Sigmoid colon (tissue), 7 donors: ENCODE measurements around the gene CPM. TPM values are rescaled to one million over a fixed set of nuclear protein-coding genes. Genes with fewer than 3 reads are reported as not detected.
"Not testable (repeated sequence)": the region's sequence is repeated elsewhere in the genome, so short reads cannot be mapped to it uniquely, and the experiment has no call there.

ENCODE experiments used
- DNase-seq: peaks from one replicate; pipeline ENCODE4 v3.0.0-alpha.2; 2019
- H3K27ac ChIP-seq, 4 donors: fragments of 200-600 bp; sonication (generic); one replicate each; pipeline ENCODE4 v1.5.1; 2016 to 2019; ENCODE audit warnings: mild to moderate bottlenecking in 1 of 4
- H3K27me3 ChIP-seq, 3 donors: fragments of 200-600 bp; sonication (generic); one replicate each; pipeline ENCODE4 v1.5.1; 2019; ENCODE audit warnings: mild to moderate bottlenecking in 1 of 3
- H3K36me3 ChIP-seq, 4 donors: fragments of 200-600 bp; sonication (generic); one replicate each; pipeline ENCODE4 v1.5.1; 2016 to 2019
- H3K4me1 ChIP-seq, 4 donors: fragments of 200-600 bp; sonication (generic); one replicate each; pipeline ENCODE4 v1.5.1; 2017 to 2019
- H3K4me3 ChIP-seq, 4 donors: fragments of 200-600 bp; sonication (generic); one replicate each; pipeline ENCODE4 v1.5.1; 2017 to 2019; ENCODE audit warnings: mild to moderate bottlenecking in 2 of 4, moderate library complexity in 1 of 4
- H3K9me3 ChIP-seq, 4 donors: fragments of 200-600 bp in 3 of 4; sonication (generic) in 3 of 4; one replicate each; pipeline versions ENCODE4 v1.5.1 to v1.6.1; 2013 to 2019
- EP300 ChIP-seq, 4 donors: sonication (generic); formaldehyde crosslinking; IDR thresholded peaks; one replicate each; pipeline ENCODE4 v1.6.1; 2017; ENCODE audit warnings: antibody characterized with exemption in 4 of 4
- POLR2A ChIP-seq, 2 donors: fragments of 450-650 bp; IDR thresholded peaks; one replicate each; pipeline ENCODE4 v1.6.1; 2016; ENCODE audit warnings: antibody characterized with exemption in 2 of 2, mild to moderate bottlenecking in 2 of 2, moderate library complexity in 2 of 2
- POLR2AphosphoS5 ChIP-seq, 4 donors: sonication (generic); formaldehyde crosslinking; IDR thresholded peaks; one replicate each; pipeline ENCODE4 v1.6.1; 2017; ENCODE audit warnings: antibody characterized with exemption in 4 of 4
- whole genome bisulfite sequencing, 2 donors: extraction: QIAGEN DNeasy Blood & Tissue Kit; methylation state at CpG; one replicate each; pipeline ENCODE4 v1.1.7; 2013; 5-methylcytosine and 5-hydroxymethylcytosine counted together
- intact Hi-C: fragments of 100-400 bp; cut with DNase I; formaldehyde crosslinking; loops from one replicate; pipeline ENCODE4 v1.15.1; 2023
- polyA plus RNA-seq, 3 donors: library from polyadenylated mRNA; stranded (reverse); fragments of 200-250 nt; gene quantifications; one replicate each; pipeline ENCODE4 v1.2.3, GENCODE V29; 2013
- total RNA-seq, 4 donors: library from RNA; depleted of rRNA; stranded (reverse); fragments of >200 nt; gene quantifications; one replicate each; pipeline ENCODE4 v1.1.0, GENCODE V29; 2016
- TF ChIP-seq, protein P1 (sequence below), 4 experiments: fragments of 450-650 bp in 3 of 4; fragments of 200-600 bp in 1 of 4; IDR thresholded peaks; one replicate each; pipeline ENCODE4 v1.5.1; 2016 to 2019; ENCODE audit warnings: antibody characterized with exemption in 4 of 4, mild to moderate bottlenecking in 3 of 4, moderate library complexity in 2 of 4
- donor health status: healthy with polysubstance abuse.
- donor health status: Bipolar disorder and iron deficiency.
- donor health status: healthy.

Gene CPM
- total and polyA plus RNA-seq, 7 donors: 15.3 to 81.0 (median 36.5) TPM

DNA sequence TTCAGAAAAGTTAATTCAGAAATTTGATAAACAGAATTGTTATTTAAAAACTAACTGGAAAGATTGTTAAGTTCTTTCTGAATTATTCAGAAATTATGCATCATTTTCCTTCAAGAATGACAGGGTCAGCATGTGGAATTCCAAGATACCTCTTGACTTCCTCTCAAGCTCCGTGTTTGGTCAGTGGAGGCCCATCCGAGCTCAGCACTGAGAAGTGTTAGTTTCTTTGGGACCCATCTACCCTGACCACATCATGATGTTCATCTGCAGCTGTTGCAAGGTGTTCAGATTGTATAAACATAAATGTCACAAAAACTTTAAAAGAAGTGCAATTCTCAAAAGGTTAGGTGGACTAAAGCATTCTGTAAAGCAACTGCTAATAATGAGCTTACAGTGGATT, 91.3 kb downstream of the CPM start:
- no peak for DNase-seq
- no peaks in the 10 kb centered on the region for H3K4me1 ChIP-seq
- WGBS, 2 donors: 95% methylated on average over 2 of the region's 2 CpGs
- H3K4me3 ChIP-seq: no peak overlapping the region
- no peaks in the 10 kb centered on the region for H3K9me3 ChIP-seq
- H3K36me3 ChIP-seq: peaks cover 9 to 67% (median 16%) of the 10 kb centered on the region in 4 donors
- H3K27ac ChIP-seq: no peak overlapping the region
- no peak for TF ChIP-seq POLR2AphosphoS5 (IDR thresholded peaks at IDR 0.05)
- TF ChIP-seq, protein P1, sequence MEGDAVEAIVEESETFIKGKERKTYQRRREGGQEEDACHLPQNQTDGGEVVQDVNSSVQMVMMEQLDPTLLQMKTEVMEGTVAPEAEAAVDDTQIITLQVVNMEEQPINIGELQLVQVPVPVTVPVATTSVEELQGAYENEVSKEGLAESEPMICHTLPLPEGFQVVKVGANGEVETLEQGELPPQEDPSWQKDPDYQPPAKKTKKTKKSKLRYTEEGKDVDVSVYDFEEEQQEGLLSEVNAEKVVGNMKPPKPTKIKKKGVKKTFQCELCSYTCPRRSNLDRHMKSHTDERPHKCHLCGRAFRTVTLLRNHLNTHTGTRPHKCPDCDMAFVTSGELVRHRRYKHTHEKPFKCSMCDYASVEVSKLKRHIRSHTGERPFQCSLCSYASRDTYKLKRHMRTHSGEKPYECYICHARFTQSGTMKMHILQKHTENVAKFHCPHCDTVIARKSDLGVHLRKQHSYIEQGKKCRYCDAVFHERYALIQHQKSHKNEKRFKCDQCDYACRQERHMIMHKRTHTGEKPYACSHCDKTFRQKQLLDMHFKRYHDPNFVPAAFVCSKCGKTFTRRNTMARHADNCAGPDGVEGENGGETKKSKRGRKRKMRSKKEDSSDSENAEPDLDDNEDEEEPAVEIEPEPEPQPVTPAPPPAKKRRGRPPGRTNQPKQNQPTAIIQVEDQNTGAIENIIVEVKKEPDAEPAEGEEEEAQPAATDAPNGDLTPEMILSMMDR (IDR thresholded peaks at IDR 0.05): no peak
- TF ChIP-seq POLR2A (IDR thresholded peaks at IDR 0.05): no peak
- no peak for TF ChIP-seq EP300 (IDR thresholded peaks at IDR 0.05)
- no peaks in the 10 kb centered on the region for H3K27me3 ChIP-seq
- intact Hi-C loops: no loop called here

DNA sequence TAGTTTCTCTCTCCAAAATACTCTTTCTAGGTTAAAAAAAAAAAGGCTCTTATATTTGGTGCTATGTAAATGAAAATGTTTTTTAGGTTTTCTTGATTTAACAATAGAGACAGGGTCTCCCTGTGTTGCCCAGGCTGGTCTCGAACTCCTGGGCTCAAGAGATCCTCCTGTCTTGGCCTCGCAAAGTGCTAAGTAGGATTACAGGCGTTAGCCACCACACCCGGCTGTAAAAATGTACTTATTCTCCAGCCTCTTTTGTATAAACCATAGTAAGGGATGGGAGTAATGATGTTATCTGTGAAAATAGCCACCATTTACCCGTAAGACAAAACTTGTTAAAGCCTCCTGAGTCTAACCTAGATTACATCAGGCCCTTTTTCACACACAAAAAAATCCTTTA, 91.8 kb downstream of the CPM start:
- H3K27me3 ChIP-seq, intact Hi-C loops, H3K9me3 ChIP-seq, H3K27ac ChIP-seq, H3K4me1 ChIP-seq, H3K4me3 ChIP-seq: not testable (repeated sequence)
- 51 to 83% methylated on average over 5 of the region's 5 CpGs for WGBS, 2 donors
- peaks cover 9 to 72% (median 16%) of the 10 kb centered on the region in 4 donors for H3K36me3 ChIP-seq
- DNase-seq: peak; percentile 15

DNA sequence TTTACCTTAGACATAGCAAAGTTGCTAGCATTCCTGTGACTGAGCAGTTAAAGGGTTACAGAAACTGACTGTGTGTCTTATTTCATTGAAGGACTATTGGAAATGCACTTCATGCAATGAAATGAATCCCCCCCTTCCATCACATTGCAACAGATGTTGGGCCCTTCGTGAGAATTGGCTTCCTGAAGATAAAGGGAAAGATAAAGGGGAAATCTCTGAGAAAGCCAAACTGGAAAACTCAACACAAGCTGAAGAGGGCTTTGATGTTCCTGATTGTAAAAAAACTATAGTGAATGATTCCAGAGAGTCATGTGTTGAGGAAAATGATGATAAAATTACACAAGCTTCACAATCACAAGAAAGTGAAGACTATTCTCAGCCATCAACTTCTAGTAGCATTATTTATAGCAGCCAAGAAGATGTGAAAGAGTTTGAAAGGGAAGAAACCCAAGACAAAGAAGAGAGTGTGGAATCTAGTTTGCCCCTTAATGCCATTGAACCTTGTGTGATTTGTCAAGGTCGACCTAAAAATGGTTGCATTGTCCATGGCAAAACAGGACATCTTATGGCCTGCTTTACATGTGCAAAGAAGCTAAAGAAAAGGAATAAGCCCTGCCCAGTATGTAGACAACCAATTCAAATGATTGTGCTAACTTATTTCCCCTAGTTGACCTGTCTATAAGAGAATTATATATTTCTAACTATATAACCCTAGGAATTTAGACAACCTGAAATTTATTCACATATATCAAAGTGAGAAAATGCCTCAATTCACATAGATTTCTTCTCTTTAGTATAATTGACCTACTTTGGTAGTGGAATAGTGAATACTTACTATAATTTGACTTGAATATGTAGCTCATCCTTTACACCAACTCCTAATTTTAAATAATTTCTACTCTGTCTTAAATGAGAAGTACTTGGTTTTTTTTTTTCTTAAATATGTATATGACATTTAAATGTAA, 93.5 kb downstream of the CPM start:
- Histone ChIP-seq H3K4me3 (no peak overlapping the region), H3K9me3 (no peaks in the 10 kb centered on the region), H3K27ac (no peak overlapping the region), H3K36me3 (peaks cover 9 to 84% (median 20%) of the 10 kb centered on the region in 4 donors), H3K27me3 (no peaks in the 10 kb centered on the region), H3K4me1 (no peaks in the 10 kb centered on the region)
- WGBS, 2 donors: 66 to 77% methylated on average over 2 of the region's 2 CpGs
- no peak for TF ChIP-seq POLR2AphosphoS5 (IDR thresholded peaks at IDR 0.05)
- no peak for TF ChIP-seq POLR2A (IDR thresholded peaks at IDR 0.05)
- intact Hi-C loops: loop anchor here (10.0 kb wide), 1 partner anchor 235 kb away; no protein-coding TSS in a partner anchor
- no peak for DNase-seq

DNA sequence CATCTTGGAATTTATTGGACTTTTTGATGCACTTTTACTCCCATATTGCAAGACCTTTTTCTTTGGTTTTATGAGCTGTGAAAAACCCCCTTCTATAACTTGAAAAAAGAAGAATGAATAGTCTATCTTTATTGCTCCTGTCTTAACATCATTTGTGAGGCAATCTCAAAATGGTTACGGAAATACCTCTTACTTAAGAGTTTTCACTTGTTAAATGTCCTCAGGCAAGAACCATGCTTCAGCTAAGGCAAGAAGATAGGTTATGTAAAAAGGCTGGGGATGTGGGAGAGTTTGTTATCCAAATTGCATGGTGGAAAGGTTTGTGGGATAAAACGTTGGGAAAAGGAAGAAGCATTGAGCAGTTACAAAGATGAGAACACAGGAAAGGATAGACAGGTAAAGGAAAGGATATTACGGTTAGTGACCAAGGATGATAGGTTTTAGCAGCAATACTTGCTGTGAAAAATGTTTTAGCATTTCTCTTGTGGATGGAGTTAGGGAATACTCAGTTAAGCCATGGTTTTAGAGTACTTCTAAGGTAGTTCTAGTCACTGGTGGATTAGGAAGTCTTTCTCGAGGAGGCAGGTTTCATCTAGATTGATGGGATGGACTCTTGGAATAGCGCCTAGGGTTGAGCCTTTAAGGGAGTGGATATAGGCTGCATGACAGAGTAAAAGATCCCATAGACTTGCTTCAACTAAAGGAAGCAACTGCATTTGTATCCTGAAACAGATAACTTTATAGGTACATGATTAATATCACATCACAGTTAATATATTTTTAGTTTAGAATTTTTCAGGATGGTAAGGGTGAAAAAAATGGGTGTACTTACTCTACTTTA, 94.7 kb downstream of the CPM start:
- no peaks in the 10 kb centered on the region for H3K9me3 ChIP-seq
- no peaks in the 10 kb centered on the region for H3K27me3 ChIP-seq
- H3K4me3 ChIP-seq: no peak overlapping the region
- WGBS, 2 donors: 85 to 89% methylated on average over 5 of the region's 5 CpGs
- intact Hi-C loops: loop anchor here (10.0 kb wide), 1 partner anchor 237 kb away; no protein-coding TSS in a partner anchor
- H3K4me1 ChIP-seq: no peaks in the 10 kb centered on the region
- no peak overlapping the region for H3K27ac ChIP-seq
- peaks cover 10 to 92% (median 22%) of the 10 kb centered on the region in 4 donors for H3K36me3 ChIP-seq
- TF ChIP-seq, protein P1 (IDR thresholded peaks at IDR 0.05): no peak
- no peak for DNase-seq

DNA sequence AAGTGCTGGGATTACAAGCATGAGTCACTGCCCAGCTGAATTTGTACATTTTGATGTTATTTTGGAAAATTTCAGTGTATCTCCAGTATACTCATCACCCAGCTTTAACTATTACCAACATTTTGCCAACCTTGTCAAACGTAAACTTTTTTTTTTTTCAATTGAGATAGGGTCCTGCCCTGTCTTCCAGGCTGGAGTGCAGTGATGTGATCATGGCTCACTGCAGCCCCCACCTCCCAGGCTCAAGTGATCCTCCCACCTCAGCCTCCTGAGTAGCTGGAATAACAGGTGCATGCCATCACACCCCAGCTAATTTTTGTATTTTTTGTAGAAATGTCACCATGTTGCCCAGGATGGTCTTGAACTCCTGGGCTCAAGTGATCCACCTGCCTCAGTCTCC, 95.8 kb downstream of the CPM start:
- H3K27me3 ChIP-seq: no peaks in the 10 kb centered on the region
- H3K36me3 ChIP-seq: peaks cover 10 to 86% (median 22%) of the 10 kb centered on the region in 4 donors
- intact Hi-C loops: loop anchor here (10.0 kb wide), 1 partner anchor 238 kb away; no protein-coding TSS in a partner anchor

More for the DNA sequence above, 95.8 kb downstream of the CPM start:
- H3K4me1 ChIP-seq: no peaks in the 10 kb centered on the region
- no peak overlapping the region for H3K27ac ChIP-seq
- WGBS, 2 donors: 86 to 90% methylated on average over 1 of the region's 1 CpG
- no peaks in the 10 kb centered on the region for H3K9me3 ChIP-seq
- no peak overlapping the region for H3K4me3 ChIP-seq
- peak; percentile 17 for DNase-seq
- no peak for TF ChIP-seq POLR2A (IDR thresholded peaks at IDR 0.05)
- no peak for TF ChIP-seq POLR2AphosphoS5 (IDR thresholded peaks at IDR 0.05)
- TF ChIP-seq, protein P1 (IDR thresholded peaks at IDR 0.05): no peak
- TF ChIP-seq EP300 (IDR thresholded peaks at IDR 0.05): no peak
